Measurements from ENCODE around the gene IQCF2.
"Not testable (repeated sequence)": the region's sequence is repeated elsewhere in the genome, so short reads cannot be mapped to it uniquely, and the experiment has no call there.

IQCF2 gene

DNA sequence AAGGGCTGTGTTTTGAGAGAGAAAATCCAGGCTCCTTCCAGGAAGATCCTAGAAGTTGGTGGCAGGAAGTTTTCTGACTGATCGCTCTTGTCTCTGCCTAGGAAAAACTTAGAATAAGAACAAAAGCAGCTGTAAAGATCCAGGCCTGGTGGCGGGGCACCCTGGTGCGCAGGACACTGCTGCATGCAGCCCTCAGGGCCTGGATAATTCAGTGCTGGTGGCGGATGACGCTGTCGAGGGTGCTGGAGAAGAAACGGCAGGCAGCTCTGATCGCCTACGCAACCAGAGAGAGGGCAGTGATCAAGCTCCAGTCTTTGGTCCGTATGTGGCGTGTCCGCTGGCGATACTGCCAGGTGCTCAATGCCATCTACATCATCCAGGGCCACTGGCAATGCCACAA, 1.5 kb downstream of the IQCF2 start:
- Histone ChIP-seq H3F3A (ENCODE audit: insufficient read depth, low read length) (no peaks in the 10 kb centered on the region), H3K9me2 (replicated peaks; ENCODE audit: insufficient read depth, low read length) (no peaks in the 10 kb centered on the region), H2AFZ (ENCODE audit: low read length) (no peak overlapping the region), H4K20me1 (ENCODE audit: insufficient read depth, low read length) (no peaks in the 10 kb centered on the region), H3K27ac (ENCODE audit: low read length) (no peak overlapping the region), H3K4me3 (ENCODE audit: low read length) (no peak overlapping the region), H3K36me3 (replicated peaks; ENCODE audit: insufficient read depth, low read length) (no peaks in the 10 kb centered on the region), H3K79me2 (ENCODE audit: low read length) (no peaks in the 10 kb centered on the region), H3K4me1 (ENCODE audit: low read length) (no peaks in the 10 kb centered on the region), H3K4me2 (ENCODE audit: low read depth, low read length) (no peak overlapping the region), H3K27me3 (replicated peaks; ENCODE audit: insufficient read depth, low read length) (no peaks in the 10 kb centered on the region), H3K9me3 (replicated peaks; ENCODE audit: insufficient read depth, low read length) (no peaks in the 10 kb centered on the region), H3K9ac (ENCODE audit: low read length) (no peak overlapping the region)
- TF ChIP-seq CTCF (IDR thresholded peaks at IDR 0.05; ENCODE audit: low read length) (no peak), EZH2phosphoT487 (IDR thresholded peaks at IDR 0.05; ENCODE audit: low read length) (no peak), EZH2 (optimal IDR thresholded peaks at IDR 0.05; ENCODE audit: low read depth, low read length) (no peak)
- no peak for DNase-seq

DNA sequence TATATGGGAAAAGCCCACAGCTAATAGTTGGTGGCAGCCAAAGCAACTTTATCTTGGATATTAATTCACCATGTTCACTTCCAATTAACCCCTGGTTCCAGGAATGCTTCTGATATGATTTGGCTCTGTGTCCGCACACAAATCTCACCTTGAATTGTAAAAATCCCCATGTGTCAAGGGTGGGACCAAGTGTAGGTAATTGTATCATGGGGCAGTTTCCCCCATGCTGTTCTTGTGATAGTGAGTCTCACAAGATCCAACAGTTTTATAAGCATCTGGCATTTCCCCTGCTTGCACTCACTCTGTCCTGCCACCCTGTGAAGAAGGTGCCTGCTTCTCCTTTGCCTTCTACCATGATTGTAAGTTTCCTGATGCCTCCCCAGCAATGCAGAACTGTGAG, 7.5 kb downstream of the IQCF2 start:
- not testable (repeated sequence) for H2AFZ ChIP-seq (ENCODE audit: low read length); H3K79me2 ChIP-seq (ENCODE audit: low read length); H3K4me2 ChIP-seq (ENCODE audit: low read depth, low read length); DNase-seq; H3K4me3 ChIP-seq (ENCODE audit: low read length); H3K4me1 ChIP-seq (ENCODE audit: low read length); H3K9me3 ChIP-seq (replicated peaks; ENCODE audit: insufficient read depth, low read length); H3K9ac ChIP-seq (ENCODE audit: low read length); H3K27me3 ChIP-seq (replicated peaks; ENCODE audit: insufficient read depth, low read length); H3F3A ChIP-seq (ENCODE audit: insufficient read depth, low read length); H3K9me2 ChIP-seq (replicated peaks; ENCODE audit: insufficient read depth, low read length); H3K36me3 ChIP-seq (replicated peaks; ENCODE audit: insufficient read depth, low read length); H3K27ac ChIP-seq (ENCODE audit: low read length); H4K20me1 ChIP-seq (ENCODE audit: insufficient read depth, low read length)

- H3K9me2 ChIP-seq (replicated peaks; ENCODE audit: insufficient read depth, low read length), result no peaks in the 10 kb centered on the region
- no peaks in the 10 kb centered on the region for H4K20me1 ChIP-seq (ENCODE audit: insufficient read depth, low read length)
- H3K36me3 ChIP-seq (replicated peaks; ENCODE audit: insufficient read depth, low read length), result no peaks in the 10 kb centered on the region
- H3K27ac ChIP-seq (ENCODE audit: low read length), result no peak overlapping the region
- H2AFZ ChIP-seq (ENCODE audit: low read length), result no peak overlapping the region
- no peaks in the 10 kb centered on the region for H3K27me3 ChIP-seq (replicated peaks; ENCODE audit: insufficient read depth, low read length)
- no peaks in the 10 kb centered on the region for H3K4me1 ChIP-seq (ENCODE audit: low read length)
- DNase-seq, result no peak
- no peak overlapping the region for H3K4me3 ChIP-seq (ENCODE audit: low read length)
- H3K4me2 ChIP-seq (ENCODE audit: low read depth, low read length), result no peak overlapping the region
- no peaks in the 10 kb centered on the region for H3K79me2 ChIP-seq (ENCODE audit: low read length)
- TF ChIP-seq EZH2 (optimal IDR thresholded peaks at IDR 0.05; ENCODE audit: low read depth, low read length) (no peak), CTCF (IDR thresholded peaks at IDR 0.05; ENCODE audit: low read length) (no peak), EZH2phosphoT487 (IDR thresholded peaks at IDR 0.05; ENCODE audit: low read length) (no peak)
- no peaks in the 10 kb centered on the region for H3F3A ChIP-seq (ENCODE audit: insufficient read depth, low read length)
- H3K9me3 ChIP-seq (replicated peaks; ENCODE audit: insufficient read depth, low read length), result no peaks in the 10 kb centered on the region
- H3K9ac ChIP-seq (ENCODE audit: low read length), result no peak overlapping the region
Measured at GRCh38 chr3:51869304-51869703, 7.9 kb downstream of the IQCF2 start.

DNA sequence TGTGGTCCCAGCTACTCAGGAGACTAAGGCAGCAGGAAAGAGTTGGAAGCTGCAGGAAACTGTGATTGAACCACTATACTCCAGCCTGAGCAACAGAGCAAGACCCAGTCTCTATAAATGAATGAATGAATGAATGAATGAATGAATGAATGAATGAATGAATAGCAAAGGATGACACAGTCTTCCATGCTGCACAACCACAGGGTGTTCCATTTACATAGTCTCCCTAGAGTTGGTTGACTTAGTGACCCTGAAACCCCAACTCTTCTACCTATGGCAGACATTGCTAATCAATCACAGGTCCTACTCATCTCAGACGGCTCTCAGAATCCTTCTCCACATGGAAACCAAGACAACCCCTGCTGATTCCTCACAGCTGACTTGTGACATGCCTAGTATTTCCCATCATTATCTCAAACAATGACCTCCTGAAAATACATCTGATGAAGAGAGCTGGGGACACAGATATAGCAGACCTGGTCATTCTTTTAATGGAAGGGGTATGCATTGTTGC, 11.9 kb downstream of the IQCF2 start:
- H3K9ac ChIP-seq (ENCODE audit: low read length), result no peak overlapping the region
- H3K4me2 ChIP-seq (ENCODE audit: low read depth, low read length), result no peak overlapping the region
- no peak for TF ChIP-seq EZH2 (optimal IDR thresholded peaks at IDR 0.05; ENCODE audit: low read depth, low read length)
- TF ChIP-seq EZH2phosphoT487 (IDR thresholded peaks at IDR 0.05; ENCODE audit: low read length), result no peak
- TF ChIP-seq CTCF (IDR thresholded peaks at IDR 0.05; ENCODE audit: low read length), result no peak
- no peaks in the 10 kb centered on the region for H3K36me3 ChIP-seq (replicated peaks; ENCODE audit: insufficient read depth, low read length)
- no peaks in the 10 kb centered on the region for H3K27me3 ChIP-seq (replicated peaks; ENCODE audit: insufficient read depth, low read length)
- H3F3A ChIP-seq (ENCODE audit: insufficient read depth, low read length), result no peaks in the 10 kb centered on the region
- H3K4me1 ChIP-seq (ENCODE audit: low read length), result no peaks in the 10 kb centered on the region
- H4K20me1 ChIP-seq (ENCODE audit: insufficient read depth, low read length), result no peaks in the 10 kb centered on the region
- no peak overlapping the region for H2AFZ ChIP-seq (ENCODE audit: low read length)
- no peaks in the 10 kb centered on the region for H3K9me2 ChIP-seq (replicated peaks; ENCODE audit: insufficient read depth, low read length)
- no peaks in the 10 kb centered on the region for H3K79me2 ChIP-seq (ENCODE audit: low read length)
- H3K4me3 ChIP-seq (ENCODE audit: low read length), result no peak overlapping the region
- no peak for DNase-seq
- H3K9me3 ChIP-seq (replicated peaks; ENCODE audit: insufficient read depth, low read length), result no peaks in the 10 kb centered on the region
- H3K27ac ChIP-seq (ENCODE audit: low read length), result no peak overlapping the region

Data from MM.1S (cell line).